Mesodermal cell (in vitro differentiated cells): Measurements from ENCODE around the gene HRH4. TPM values are rescaled to one million over a fixed set of nuclear protein-coding genes. Genes with fewer than 3 reads are reported as not detected.

Experiments
- H3K27ac ChIP-seq: 2 replicates; pipeline ENCODE4 v1.7.0; 2013; ENCODE audit warnings: mild to moderate bottlenecking, low read depth, low read length, moderate library complexity; ENCODE audit not compliant: severe bottlenecking
- H3K36me3 ChIP-seq: 2 replicates; pipeline ENCODE4 v1.7.1; 2013; ENCODE audit warnings: mild to moderate bottlenecking, low read length, moderate library complexity; ENCODE audit not compliant: control insufficient read depth, insufficient read depth
- H3K4me1 ChIP-seq: one replicate; pipeline ENCODE4 v1.7.1; 2013; ENCODE audit warnings: mild to moderate bottlenecking, low read length; ENCODE audit not compliant: insufficient read depth, control insufficient read depth, poor library complexity, severe bottlenecking
- H3K4me3 ChIP-seq: 2 replicates; pipeline ENCODE4 v1.7.0; 2013; ENCODE audit warnings: low read length, control low read depth, mild to moderate bottlenecking; ENCODE audit not compliant: insufficient read depth, poor library complexity, severe bottlenecking; ENCODE audit errors: extremely low read depth
- H3K9me3 ChIP-seq: 2 replicates; pipeline ENCODE4 v1.7.1; 2013; ENCODE audit warnings: mild to moderate bottlenecking, low read length, moderate library complexity; ENCODE audit not compliant: control insufficient read depth
- WGBS, 2 experiments: methylation state at CpG; one replicate each; pipeline ENCODE4 v1.1.5; 2013; ENCODE audit warnings: missing lambda C conversion rate in 2 of 2; ENCODE audit not compliant: insufficient coverage in 2 of 2; 5-methylcytosine and 5-hydroxymethylcytosine counted together
- polyA plus RNA-seq, 2 experiments: library from polyadenylated mRNA; stranded (reverse); fragments of 50-300 nt; gene quantifications; one replicate each; pipeline ENCODE4 v1.2.3, GENCODE V29; 2013

The HRH4 gene
- polyA plus RNA-seq (2013, experiment 1 of 2) = not detected
- polyA plus RNA-seq (2013, experiment 2 of 2) = 0.20 TPM

DNA sequence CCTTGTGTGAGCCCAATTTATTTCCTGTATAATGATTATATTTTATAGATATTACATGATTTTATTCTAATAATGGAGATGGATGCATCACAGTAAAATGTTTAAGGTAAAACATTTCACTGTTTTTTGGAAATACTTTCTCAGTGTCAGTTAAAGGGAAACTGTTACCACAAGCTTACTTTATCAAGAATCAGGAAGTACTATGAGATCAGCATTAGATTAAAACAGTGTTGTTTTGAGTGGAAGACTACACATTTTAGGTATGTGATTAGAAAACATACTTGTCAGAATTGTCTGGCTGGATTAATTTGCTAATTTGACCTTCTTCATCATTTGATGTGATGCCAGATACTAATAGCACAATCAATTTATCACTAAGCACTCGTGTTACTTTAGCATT, at the start of gene HRH4:
HRH4 (plus strand) TSS at position 250 of the 400 bp plus-strand sequence; CDS start at position 342, 92 bp downstream.
- H3K4me1 ChIP-seq = no peaks in the 10 kb centered on the region
- H3K9me3 ChIP-seq = no peaks in the 10 kb centered on the region
- H3K36me3 ChIP-seq = peaks cover 4% of the 10 kb centered on the region
- no peak within 1 kb of the TSS for H3K4me3 ChIP-seq
- H3K27ac ChIP-seq = no peak within 1 kb of the TSS
- no CpG with 5 or more reads among the region's 1 CpG for WGBS, 2 experiments

DNA sequence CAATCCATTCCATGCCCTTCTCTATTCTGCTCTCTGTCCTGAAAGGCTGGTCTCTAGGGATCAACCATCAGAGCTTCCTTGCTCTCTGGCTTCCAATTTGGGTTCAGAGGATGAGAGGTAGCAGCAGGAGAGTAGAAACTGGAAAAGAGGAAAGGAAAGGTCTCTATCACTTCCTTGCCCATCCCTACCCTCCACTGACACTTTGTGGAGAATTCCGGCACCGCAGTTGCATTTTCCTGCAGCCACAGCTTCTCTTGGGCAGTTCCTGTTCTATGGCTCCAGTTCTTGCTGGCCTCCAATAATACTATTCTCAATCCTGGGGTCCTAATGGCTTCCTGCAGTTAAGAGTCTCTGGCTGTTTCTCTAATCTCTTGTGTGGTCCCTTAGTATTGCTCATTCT, 47.3 kb upstream of the HRH4 start:
- WGBS, 2 experiments = 79 to 100% methylated on average over 1 to 2 of the region's 2 CpGs

GRCh38 chr18:24414349-24415003, 46.0 kb upstream of the HRH4 start:
- no peaks in the 10 kb centered on the region for H3K9me3 ChIP-seq
- no peak overlapping the region for H3K4me3 ChIP-seq
- no peaks in the 10 kb centered on the region for H3K36me3 ChIP-seq
- H3K27ac ChIP-seq = no peak overlapping the region
- H3K4me1 ChIP-seq = no peaks in the 10 kb centered on the region
- WGBS, 2 experiments = 93 to 96% methylated on average over 2 to 3 of the region's 3 CpGs

More for the DNA sequence above, 47.3 kb upstream of the HRH4 start:
- Histone ChIP-seq H3K9me3 (no peaks in the 10 kb centered on the region), H3K4me1 (no peaks in the 10 kb centered on the region), H3K36me3 (no peaks in the 10 kb centered on the region), H3K27ac (no peak overlapping the region), H3K4me3 (no peak overlapping the region)

- Histone ChIP-seq H3K36me3 (no peaks in the 10 kb centered on the region), H3K4me3 (no peak overlapping the region), H3K9me3 (no peaks in the 10 kb centered on the region), H3K27ac (no peak overlapping the region), H3K4me1 (no peaks in the 10 kb centered on the region)
- 84 to 90% methylated on average over 2 to 3 of the region's 3 CpGs for WGBS, 2 experiments
Observed at GRCh38 chr18:24417480-24417879, 43.0 kb upstream of the HRH4 start.

- Histone ChIP-seq H3K27ac (no peak overlapping the region), H3K4me3 (no peak overlapping the region)
- 87 to 92% methylated on average over 3 to 4 of the region's 4 CpGs for WGBS, 2 experiments
Observed at GRCh38 chr18:24420551-24420950, 39.9 kb upstream of the HRH4 start.

GRCh38 chr18:24421831-24422230, 38.6 kb upstream of the HRH4 start:
- Histone ChIP-seq H3K27ac (no peak overlapping the region), H3K9me3 (no peaks in the 10 kb centered on the region), H3K4me3 (no peak overlapping the region), H3K36me3 (no peaks in the 10 kb centered on the region), H3K4me1 (peaks cover 6% of the 10 kb centered on the region)
- WGBS, 2 experiments = 100% methylated on average over 1 of the region's 1 CpG

More at GRCh38 chr18:24420551-24420950, 39.9 kb upstream of the HRH4 start:
- peaks cover 2% of the 10 kb centered on the region for H3K4me1 ChIP-seq
- no peaks in the 10 kb centered on the region for H3K36me3 ChIP-seq
- no peaks in the 10 kb centered on the region for H3K9me3 ChIP-seq

DNA sequence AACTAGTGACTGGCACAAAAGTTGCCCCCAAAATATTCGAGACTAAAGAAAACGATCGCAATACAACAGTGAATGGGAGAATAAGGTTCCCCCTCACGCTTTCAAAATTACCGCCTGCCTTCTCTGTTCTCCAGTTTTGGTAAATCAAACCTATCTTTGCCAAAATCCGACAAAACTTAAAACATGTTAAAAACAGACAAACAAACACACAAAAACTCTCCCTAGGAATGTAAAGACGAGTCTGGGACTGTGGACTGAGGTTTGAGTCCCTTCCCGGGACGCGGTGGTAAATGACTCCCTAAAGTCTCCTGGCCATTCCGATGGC, 34.4 kb upstream of the HRH4 start:
- Histone ChIP-seq H3K36me3 (peaks cover 15% of the 10 kb centered on the region), H3K4me1 (peaks cover 6% of the 10 kb centered on the region), H3K9me3 (no peaks in the 10 kb centered on the region), H3K27ac (peak overlapping the region; percentile 96), H3K4me3 (peak overlapping the region; percentile 76)
- WGBS, 2 experiments = 0 to 2% methylated on average over 2 to 4 of the region's 11 CpGs

DNA sequence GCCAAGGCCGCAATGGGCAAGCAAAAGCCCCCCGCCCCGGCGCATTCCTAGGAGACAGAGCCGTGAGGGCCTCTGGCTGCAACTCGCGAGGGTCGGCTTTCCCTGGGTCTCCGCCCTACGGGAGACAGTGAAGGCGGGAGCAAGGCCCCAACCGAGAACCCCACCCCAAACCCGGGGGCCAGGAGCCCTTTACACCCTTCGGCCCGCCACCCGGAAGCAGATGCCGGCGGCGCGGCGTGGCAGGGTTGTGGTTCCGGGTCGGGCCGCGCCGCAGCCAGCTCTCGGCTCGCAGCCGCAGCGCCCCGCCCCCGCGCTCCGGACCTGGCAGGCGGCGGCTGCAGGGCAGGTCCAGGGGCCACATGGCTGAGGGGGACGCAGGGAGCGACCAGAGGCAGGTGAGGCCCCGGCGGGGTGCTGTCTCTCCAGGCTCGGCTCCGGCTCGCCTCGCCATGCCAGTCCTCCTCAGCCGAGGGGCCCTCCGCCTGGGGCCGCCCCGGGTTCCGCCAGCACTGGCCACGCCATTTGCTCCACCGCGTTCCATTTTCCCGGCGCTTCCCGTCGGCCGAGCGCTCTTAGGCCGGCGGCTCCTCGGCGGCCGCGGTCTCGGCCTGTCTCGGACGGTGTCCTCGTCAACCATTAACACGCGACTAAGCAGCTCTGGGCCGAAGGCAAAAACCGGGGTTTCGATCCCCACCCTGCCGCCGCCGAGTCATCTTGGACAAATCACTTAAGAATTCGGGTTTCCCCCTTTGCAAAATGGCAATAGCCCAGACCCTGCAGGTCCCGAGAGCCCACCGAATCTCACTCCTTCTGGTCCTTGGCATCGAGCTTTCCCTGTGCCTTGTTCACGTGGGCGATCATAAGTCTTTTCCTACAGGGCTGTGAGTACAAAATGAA, 33.8 kb upstream of the HRH4 start, which contains the start of gene IMPACT:
IMPACT (plus strand) TSS at position 273 of the 897 bp plus-strand sequence; CDS start at position 360, 87 bp downstream.
- Histone ChIP-seq H3K27ac (peak within 1 kb of the TSS; percentile 96), H3K4me3 (peak within 1 kb of the TSS; percentile 76), H3K4me1 (peaks cover 6% of the 10 kb centered on the region), H3K36me3 (peaks cover 21% of the 10 kb centered on the region), H3K9me3 (no peaks in the 10 kb centered on the region)
- WGBS, 2 experiments = 0 to 1% methylated on average over 74 to 78 of the region's 82 CpGs

GRCh38 chr18:24427484-24427883, 33.0 kb upstream of the HRH4 start:
- 56 to 58% methylated on average over 1 of the region's 3 CpGs for WGBS, 2 experiments
- H3K27ac ChIP-seq = peak overlapping the region; percentile 96
- peaks cover 29% of the 10 kb centered on the region for H3K36me3 ChIP-seq
- H3K4me1 ChIP-seq = peaks cover 6% of the 10 kb centered on the region
- H3K9me3 ChIP-seq = no peaks in the 10 kb centered on the region
- peak overlapping the region; percentile 76 for H3K4me3 ChIP-seq

DNA sequence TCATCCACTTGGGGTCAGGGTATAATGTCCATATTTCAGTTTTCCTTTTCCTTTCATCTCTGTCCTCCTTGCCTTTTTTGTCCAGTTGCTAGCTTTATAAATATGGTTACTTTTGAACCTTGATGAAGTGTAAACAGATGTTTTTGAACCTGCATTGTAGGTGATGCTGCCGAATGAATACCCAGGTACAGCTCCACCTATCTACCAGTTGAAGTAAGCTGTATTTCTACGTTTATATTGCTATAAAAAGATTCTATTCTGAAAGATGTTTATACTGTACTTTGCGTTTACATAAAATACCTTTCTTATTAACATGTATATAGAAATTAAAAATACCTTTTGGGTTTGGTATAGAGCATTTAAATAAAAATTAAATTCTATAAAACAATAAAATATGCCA, 31.7 kb upstream of the HRH4 start:
- H3K4me1 ChIP-seq = peaks cover 6% of the 10 kb centered on the region
- peaks cover 33% of the 10 kb centered on the region for H3K36me3 ChIP-seq
- no CpG with 5 or more reads among the region's 3 CpGs for WGBS, 2 experiments
- no peak overlapping the region for H3K4me3 ChIP-seq
- no peaks in the 10 kb centered on the region for H3K9me3 ChIP-seq
- no peak overlapping the region for H3K27ac ChIP-seq
